SIG-M5 treated with dmso at 0.1 percent for 504 hours (cell line): ENCODE measurements around the gene MIF.
"Not testable (repeated sequence)": the region's sequence is repeated elsewhere in the genome, so short reads cannot be mapped to it uniquely, and the experiment has no call there.

ENCODE experiments used
- DNase-seq: peaks from one replicate; lab custom pipeline; 2025; ENCODE audit not compliant: unreplicated experiment; lab: John Stamatoyannopoulos, UW

The MIF gene

DNA sequence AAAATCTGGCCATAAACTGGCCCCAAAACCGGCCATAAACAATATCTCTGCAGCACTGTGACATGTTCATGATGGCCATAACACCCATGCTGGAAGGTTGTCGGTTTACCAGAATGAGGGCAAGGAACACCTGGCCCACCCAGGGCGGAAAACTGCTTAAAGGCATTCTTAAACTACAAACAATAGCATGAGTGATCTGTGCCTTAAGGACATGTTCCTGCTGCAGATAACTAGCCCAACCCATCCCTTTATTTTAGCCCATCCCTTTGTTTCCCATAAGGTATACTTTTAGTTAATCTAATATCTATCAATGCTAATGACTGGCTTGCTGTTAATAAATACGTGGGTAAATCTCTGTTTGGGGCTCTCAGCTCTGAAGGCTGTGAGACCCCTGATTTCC lies 6.0 kb downstream of the MIF start:
- not testable (repeated sequence) for DNase-seq

GRCh38 chr22:23901600-23901999 lies 7.4 kb downstream of the MIF start:
- DNase-seq = no peak

- no peak for DNase-seq
Measured at GRCh38 chr22:23903328-23903971, 9.3 kb downstream of the MIF start.

DNA sequence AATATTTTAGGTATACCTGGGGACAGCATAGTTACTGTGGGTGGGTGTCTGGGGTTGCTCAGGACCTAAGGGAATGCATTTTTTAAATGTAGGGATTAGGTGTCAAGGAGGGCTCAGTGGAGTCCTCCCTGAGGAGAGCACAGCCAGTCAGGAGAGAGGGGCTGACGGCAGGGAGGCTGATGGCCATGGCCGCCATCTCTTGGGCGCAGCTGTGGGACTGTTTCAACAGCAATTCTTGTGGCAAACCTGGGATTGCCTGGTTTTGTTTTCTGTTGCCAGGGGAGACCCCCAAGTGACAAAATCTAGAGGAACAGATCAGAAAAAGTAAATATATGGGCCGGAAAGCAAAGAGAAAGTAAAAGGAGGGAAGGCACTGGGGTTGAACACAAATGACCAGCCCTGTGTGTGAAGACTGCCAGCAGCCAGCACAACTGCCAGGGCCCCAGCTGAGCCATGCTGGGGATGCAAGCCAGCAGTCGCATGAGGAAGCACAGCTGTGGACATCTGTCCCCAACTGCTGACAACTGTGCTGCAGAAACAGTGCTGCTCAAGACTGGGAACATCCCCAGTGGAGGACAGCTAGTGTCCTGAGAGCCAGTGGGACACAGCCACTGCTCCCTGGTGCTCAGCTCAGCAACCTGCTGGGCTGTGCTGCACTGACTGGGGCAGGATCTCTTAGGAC lies 10.5 kb downstream of the MIF start:
- DNase-seq = no peak

DNA sequence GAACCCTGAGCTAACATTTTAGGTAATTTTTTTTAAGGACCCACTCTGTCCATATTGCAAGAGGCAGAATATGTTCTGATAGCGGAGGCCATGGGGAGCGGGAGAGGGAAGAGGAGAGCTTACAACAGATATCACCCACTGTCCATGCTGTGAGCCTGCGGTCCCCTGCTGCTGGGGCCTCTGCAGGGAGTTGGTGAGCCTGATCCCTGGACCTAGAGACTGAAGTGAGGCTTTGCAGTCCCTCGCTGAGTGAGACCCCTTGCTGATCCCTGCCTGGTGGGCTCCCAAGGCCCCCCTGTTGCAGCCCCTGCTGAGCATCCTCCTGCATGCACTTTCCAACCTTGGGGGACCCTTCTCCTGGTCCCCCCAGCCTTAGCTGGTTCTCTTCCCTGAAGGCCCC lies 12.5 kb downstream of the MIF start:
- no peak for DNase-seq

- not testable (repeated sequence) for DNase-seq
Measured at GRCh38 chr22:23907423-23907822, 13.2 kb downstream of the MIF start.

DNA sequence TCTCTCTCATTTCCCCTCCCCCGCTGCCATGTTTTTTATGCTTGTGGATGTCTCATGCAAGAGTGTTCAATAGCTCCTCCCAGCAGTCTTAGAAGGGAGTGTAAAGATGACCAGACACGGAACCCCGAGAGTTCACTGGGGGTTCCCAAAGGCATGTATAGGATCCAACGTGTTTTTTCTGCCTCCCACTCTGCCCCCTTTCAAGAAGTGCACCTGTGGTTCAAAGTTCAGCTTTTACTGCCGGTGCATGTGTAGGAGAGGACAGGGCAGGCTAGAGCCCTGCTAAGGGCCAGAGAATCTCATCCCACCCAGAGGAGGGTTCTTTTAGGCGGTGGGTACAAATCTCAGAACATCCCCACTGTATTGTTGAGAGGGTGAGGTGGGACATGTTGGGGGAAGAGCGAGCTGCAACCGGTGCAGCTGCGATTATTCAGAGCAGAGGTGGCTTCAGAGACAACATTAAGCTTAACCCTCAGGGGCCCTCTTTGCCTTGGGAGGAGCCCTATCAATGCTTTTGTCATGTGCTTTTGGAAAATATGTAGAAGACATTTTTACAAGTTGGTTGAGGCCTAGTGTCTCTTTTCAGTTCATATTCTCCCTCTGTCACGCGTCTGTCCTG lies 14.5 kb downstream of the MIF start:
- no peak for DNase-seq

- no peak for DNase-seq
Measured at GRCh38 chr22:23909296-23909898, 15.2 kb downstream of the MIF start.

DNA sequence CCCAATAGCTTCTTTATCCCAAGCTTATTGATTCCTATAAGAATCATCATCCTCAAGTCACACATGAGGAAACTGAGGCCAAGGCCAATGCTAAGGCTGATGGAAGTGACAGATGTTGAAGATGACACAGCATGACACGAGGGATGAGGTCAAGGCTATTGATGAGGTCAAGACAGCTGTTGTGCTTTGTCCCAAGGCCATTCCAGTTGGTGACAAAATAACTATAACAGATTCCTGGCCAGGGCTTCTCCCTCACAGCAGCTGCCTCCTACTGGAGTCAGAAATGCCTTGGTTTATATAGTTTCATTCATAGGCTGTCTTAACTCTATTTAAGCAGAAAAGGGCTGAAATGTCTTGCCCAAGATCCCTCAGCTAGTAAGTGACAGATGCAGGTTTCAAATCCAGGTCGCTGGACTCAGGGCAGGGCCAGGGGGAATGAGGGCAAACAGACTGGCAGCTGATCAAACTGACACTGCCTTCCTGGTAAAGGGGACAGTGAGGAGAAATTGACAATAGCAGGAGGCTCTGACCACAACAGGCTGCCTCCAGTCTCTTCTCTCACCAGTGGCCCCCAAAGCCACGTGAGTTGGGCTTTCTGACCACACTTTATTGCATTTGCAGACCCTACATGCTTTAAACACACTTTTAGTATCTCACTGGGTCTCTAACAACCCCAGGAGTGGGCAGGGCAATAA lies 16.5 kb downstream of the MIF start:
- no peak for DNase-seq

DNA sequence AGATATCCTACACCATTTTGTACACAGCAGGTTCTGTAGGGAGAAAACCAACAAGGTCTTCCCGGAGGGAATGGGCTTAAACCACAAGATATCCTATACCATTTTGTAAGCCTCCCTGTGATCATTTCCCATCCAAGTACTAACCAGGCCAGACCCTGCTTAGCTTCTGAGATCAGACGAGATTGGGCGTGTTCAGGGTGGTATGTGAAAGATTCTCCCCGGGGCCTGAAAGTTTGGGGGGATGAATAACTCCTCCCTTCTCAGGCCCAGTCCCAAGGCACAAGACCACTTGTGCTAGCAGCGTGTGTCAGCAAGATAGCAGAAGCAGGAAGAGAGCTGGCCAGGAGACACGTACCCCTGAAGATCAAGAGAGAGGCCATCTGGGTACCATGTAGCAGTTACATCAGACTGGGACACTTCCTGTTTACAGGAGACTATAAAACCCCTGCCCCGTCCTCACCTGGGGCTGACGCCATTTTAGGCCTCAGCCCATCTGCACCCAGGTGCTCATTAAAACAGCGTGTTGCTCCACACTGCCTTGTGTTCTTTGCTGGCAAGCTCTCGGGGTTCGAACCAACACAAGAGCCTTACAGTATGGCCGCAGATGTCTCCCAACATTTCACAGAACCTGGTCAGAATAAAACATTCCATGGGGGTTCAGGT lies 17.3 kb downstream of the MIF start:
- no peak for DNase-seq

GRCh38 chr22:23912293-23912903 lies 18.2 kb downstream of the MIF start:
- DNase-seq = no peak

DNA sequence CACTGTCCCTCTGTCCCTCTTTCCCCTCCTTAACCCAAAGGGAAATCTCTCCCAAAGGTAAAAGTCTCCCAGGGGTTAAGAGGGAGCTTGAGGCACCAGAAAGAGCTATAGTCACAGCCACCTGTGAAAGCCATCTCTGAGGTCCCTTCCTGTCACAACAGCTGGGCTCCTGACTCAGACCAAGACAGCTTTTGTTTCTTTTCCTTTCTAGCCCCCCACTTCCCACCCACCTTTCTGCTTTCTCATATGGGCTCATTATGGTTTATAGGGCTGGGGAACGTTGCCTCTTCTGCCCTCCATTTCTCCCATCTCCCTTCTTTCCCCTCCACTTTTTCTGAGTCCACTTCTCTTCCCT lies 19.1 kb downstream of the MIF start:
- DNase-seq = no peak

- DNase-seq = peak; percentile 96
Measured at GRCh38 chr22:23913661-23914353, 19.6 kb downstream of the MIF start.

DNA sequence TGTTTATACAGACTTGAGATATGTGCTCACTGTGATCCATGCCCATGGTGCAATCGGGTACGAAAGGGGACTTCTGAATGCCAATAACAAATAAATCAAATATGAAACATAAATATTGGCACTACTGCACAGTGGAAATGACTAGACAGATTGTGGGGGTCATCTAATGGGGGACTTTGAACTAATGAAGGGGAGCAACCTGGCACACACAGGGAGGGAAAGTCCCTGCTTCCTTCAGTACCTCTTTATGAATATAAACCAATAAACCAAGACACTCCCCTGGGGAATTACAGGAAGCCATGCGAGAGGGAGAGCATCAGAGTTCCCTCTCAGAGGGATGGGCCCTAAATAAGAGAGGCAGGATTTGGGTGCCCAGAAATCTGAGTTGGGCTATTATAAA lies 21.1 kb downstream of the MIF start:
- no peak for DNase-seq

DNA sequence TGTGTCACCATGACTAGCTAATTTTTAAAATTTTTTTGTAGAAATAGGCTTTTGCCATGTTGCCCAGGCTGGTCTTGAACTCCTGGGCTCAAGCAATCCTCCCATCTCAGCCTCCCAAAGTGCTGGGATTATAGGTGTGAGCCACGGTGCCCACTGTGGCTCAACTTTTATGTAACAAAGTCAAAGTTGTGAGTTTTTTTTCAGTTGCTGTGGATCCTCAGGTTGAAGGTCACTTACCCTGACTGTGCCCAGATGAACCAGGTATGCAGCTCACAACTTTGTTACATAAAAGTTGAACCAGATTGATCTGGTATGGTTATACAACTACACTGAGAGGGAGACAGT lies 26.1 kb downstream of the MIF start:
- DNase-seq = not testable (repeated sequence)

DNA sequence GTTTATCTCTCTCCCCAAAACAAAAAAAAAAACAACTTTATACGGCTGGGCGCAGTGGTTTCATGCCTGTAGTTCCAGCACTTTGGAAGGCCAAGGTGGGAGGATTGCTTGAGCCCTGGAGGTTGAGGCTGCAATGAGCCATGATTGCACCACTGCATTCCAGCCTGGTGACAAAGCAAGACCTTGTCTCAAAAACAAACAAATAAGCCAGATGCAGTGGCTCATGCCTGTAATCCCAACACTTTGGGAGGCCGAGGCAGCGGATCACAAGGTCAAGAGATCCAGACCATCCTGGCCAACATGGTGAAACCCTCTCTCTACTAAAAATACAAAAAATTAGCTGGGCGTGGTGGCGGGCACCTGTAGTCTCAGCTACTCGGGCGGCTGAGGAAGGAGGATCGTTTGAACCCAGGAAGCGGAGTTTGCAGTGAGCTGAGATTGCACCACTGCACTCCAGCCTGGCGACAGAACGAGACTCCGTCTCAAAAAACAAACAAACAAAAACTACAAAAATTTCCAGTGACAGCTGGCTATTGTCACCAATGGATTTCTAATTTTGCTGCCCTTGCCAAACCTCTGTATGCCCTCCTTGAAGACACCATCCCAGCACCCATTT lies 27.5 kb downstream of the MIF start:
- not testable (repeated sequence) for DNase-seq

DNA sequence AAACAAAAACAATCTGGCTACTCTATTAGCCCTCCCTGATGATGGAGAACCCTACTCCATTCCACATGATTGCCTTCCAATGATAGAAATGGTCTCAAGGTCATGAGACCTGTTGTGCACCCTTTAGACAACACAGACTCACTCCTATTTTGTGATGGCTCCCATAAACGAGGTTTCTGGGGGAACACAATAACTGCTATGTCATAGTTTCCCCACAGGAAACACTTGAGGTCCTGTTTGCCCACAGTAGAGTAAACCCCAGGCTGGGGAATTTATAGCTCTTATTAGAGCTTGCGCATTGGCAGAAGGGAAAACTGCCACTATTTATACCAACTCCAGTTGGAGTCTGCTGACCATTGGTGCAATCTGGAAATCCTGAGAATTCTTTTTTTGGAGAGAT lies 28.7 kb downstream of the MIF start:
- DNase-seq = no peak

DNA sequence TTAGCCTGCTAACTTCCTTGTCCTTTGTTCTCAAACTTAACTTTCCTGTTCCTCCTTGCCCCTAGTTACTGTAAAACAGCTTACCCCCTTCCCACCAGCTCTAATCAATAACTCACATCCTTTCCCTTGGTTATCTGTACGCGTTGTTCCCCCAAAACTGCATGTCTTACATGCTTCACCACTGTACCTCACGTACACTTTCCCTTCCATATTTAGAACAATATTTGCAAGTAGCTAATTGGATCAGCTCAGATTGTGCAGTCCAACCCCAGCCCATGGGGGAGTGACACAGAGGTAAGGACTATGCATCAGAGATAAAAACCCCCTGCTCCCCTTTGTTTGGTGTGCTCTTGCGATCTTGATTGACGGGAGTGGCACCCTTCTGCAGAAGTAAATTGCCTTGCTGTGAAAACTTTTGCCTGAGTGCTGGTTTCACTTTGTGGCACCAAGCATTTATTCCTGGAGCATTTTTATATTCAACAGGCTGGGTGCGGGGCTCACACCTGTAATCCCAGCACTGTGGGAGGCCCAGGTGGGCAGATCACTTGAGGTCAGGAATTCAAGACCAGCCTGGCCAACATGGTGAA lies 30.9 kb downstream of the MIF start:
- no peak for DNase-seq

DNA sequence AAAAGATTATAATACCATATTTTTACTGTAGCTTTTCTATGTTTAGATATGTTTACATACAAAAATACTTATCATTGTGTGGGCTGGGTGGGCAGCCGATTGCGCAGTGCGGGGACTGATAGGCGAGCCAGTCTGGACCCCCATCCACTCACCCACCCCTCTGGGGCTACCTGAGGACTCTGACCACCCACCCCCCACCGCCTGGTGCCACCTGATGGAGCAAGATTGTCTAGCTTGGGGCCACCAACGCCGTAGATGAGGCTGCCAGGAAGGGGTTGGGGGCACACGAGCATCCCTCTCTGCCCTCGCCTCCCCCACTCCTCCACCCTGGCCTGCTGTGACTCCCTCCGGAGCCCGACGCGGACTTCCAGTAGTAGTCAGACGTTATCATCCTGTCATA lies 32.4 kb downstream of the MIF start:
- no peak for DNase-seq
